Measurements from ENCODE around the gene CCNL1. TPM values are rescaled to one million over a fixed set of nuclear protein-coding genes. Genes with fewer than 3 reads are reported as not detected.

The CCNL1 gene
- total RNA-seq, 1 experiment from 2014 or later, result 114 TPM

GRCh38 chr3:157112536-157112935 is 47.4 kb downstream of the CCNL1 start:
- Histone ChIP-seq H3K4me1 (peaks cover 22% of the 10 kb centered on the region), H3K27me3 (replicated peaks; ENCODE audit: control insufficient read depth, insufficient read depth, low read length) (no peaks in the 10 kb centered on the region), H3K9me3 (no peaks in the 10 kb centered on the region), H3K4me3 (ENCODE audit: low read depth, low read length) (no peak overlapping the region), H3K36me3 (ENCODE audit: control insufficient read depth, insufficient read depth, low read length) (no peaks in the 10 kb centered on the region)
- H3K4me3 Mint-ChIP-seq (ENCODE audit: unreplicated experiment), result no peak overlapping the region
- H3K4me1 Mint-ChIP-seq (ENCODE audit: low read depth, unreplicated experiment), result peaks cover 16% of the 10 kb centered on the region
- TF ChIP-seq CTCF (IDR thresholded peaks at IDR 0.05; ENCODE audit: insufficient read depth in 1 of 2, low read depth in 1 of 2, low read length in 1 of 2, severe bottlenecking in 1 of 2, unreplicated experiment in 1 of 2), result no peak
- DNase-seq, result no peak
- POLR2A ChIA-PET, result interaction anchor here (2.8 kb wide), 1 partner anchor 23 kb away, joined by 10 read pairs; no protein-coding TSS in a partner anchor
- BruUV-seq (replicated peaks), result no TSS peak
- H3K9me3 Mint-ChIP-seq (ENCODE audit: unreplicated experiment), result no peaks in the 10 kb centered on the region
- no peaks in the 10 kb centered on the region for H3K27me3 Mint-ChIP-seq (ENCODE audit: insufficient read depth, unreplicated experiment)
- no peak overlapping the region for H3K27ac Mint-ChIP-seq (ENCODE audit: unreplicated experiment)
- CTCF ChIA-PET, result interaction anchor here (0.7 kb wide), 1 partner anchor 29 kb away, joined by 3 read pairs; no protein-coding TSS in a partner anchor
- H3K36me3 Mint-ChIP-seq (ENCODE audit: insufficient read depth, unreplicated experiment), result no peaks in the 10 kb centered on the region
- intact Hi-C loops (cut with micrococcal nuclease; ENCODE audit: unreplicated experiment), result no loop called here

- Histone ChIP-seq H3K9me3 (no peaks in the 10 kb centered on the region), H3K27me3 (replicated peaks; ENCODE audit: control insufficient read depth, insufficient read depth, low read length) (no peaks in the 10 kb centered on the region), H3K36me3 (ENCODE audit: control insufficient read depth, insufficient read depth, low read length) (no peaks in the 10 kb centered on the region), H3K4me1 (peaks cover 21% of the 10 kb centered on the region), H3K4me3 (ENCODE audit: low read depth, low read length) (no peak overlapping the region)
- Mint-ChIP-seq H3K4me3 (ENCODE audit: unreplicated experiment) (no peak overlapping the region), H3K27me3 (ENCODE audit: insufficient read depth, unreplicated experiment) (no peaks in the 10 kb centered on the region), H3K4me1 (ENCODE audit: low read depth, unreplicated experiment) (peaks cover 20% of the 10 kb centered on the region), H3K27ac (ENCODE audit: unreplicated experiment) (no peak overlapping the region), H3K9me3 (ENCODE audit: unreplicated experiment) (no peaks in the 10 kb centered on the region), H3K36me3 (ENCODE audit: insufficient read depth, unreplicated experiment) (no peaks in the 10 kb centered on the region)
- ChIA-PET CTCF (no interaction called here), POLR2A (interaction anchor here (2.8 kb wide), 1 partner anchor 22 kb away, joined by 10 read pairs; no protein-coding TSS in a partner anchor)
- TF ChIP-seq CTCF (IDR thresholded peaks at IDR 0.05; ENCODE audit: insufficient read depth in 1 of 2, low read depth in 1 of 2, low read length in 1 of 2, severe bottlenecking in 1 of 2, unreplicated experiment in 1 of 2), result no peak
- intact Hi-C loops (cut with micrococcal nuclease; ENCODE audit: unreplicated experiment), result no loop called here
- BruUV-seq (replicated peaks), result no TSS peak
- no peak for DNase-seq
Measured at GRCh38 chr3:157111518-157111917, 48.4 kb downstream of the CCNL1 start.

GRCh38 chr3:157110761-157111278 is 49.1 kb downstream of the CCNL1 start:
- Histone ChIP-seq H3K36me3 (ENCODE audit: control insufficient read depth, insufficient read depth, low read length) (no peaks in the 10 kb centered on the region), H3K27me3 (replicated peaks; ENCODE audit: control insufficient read depth, insufficient read depth, low read length) (no peaks in the 10 kb centered on the region), H3K4me3 (ENCODE audit: low read depth, low read length) (no peak overlapping the region), H3K9me3 (no peaks in the 10 kb centered on the region), H3K4me1 (peaks cover 14% of the 10 kb centered on the region)
- Mint-ChIP-seq H3K4me3 (ENCODE audit: unreplicated experiment) (no peak overlapping the region), H3K27me3 (ENCODE audit: insufficient read depth, unreplicated experiment) (no peaks in the 10 kb centered on the region), H3K9me3 (ENCODE audit: unreplicated experiment) (no peaks in the 10 kb centered on the region), H3K4me1 (ENCODE audit: low read depth, unreplicated experiment) (peaks cover 16% of the 10 kb centered on the region), H3K36me3 (ENCODE audit: insufficient read depth, unreplicated experiment) (no peaks in the 10 kb centered on the region), H3K27ac (ENCODE audit: unreplicated experiment) (no peak overlapping the region)
- intact Hi-C loops (cut with micrococcal nuclease; ENCODE audit: unreplicated experiment), result no loop called here
- ChIA-PET CTCF (no interaction called here), POLR2A (interaction anchor here (1.1 to 2.8 kb wide), 2 partner anchors 22 kb away, joined by 5 to 10 read pairs; no protein-coding TSS in a partner anchor)
- BruUV-seq (replicated peaks), result no TSS peak
- no peak for TF ChIP-seq CTCF (IDR thresholded peaks at IDR 0.05; ENCODE audit: insufficient read depth in 1 of 2, low read depth in 1 of 2, low read length in 1 of 2, severe bottlenecking in 1 of 2, unreplicated experiment in 1 of 2)
- DNase-seq, result no peak

Measured in Caco-2 (cell line).